Vagina (tissue), 2 donors: ENCODE results near the gene POLR2J3.
"Not testable (repeated sequence)": the region's sequence is repeated elsewhere in the genome, so short reads cannot be mapped to it uniquely, and the experiment has no call there.

Source experiments
- CTCF ChIP-seq, 3 experiments: fragments of 450-650 bp in 2 of 3; fragments of 200-600 bp in 1 of 3; sonication (generic) in 1 of 3; IDR thresholded peaks; one replicate each; pipeline ENCODE4 v1.5.1; 2017 to 2019; ENCODE audit warnings: antibody characterized with exemption in 3 of 3, mild to moderate bottlenecking in 2 of 3, moderate library complexity in 2 of 3
- POLR2A ChIP-seq, 2 donors: fragments of 450-650 bp; IDR thresholded peaks; one replicate each; pipeline ENCODE4 v1.6.1; 2017; ENCODE audit warnings: antibody characterized with exemption in 2 of 2, mild to moderate bottlenecking in 2 of 2, moderate library complexity in 2 of 2
- POLR2AphosphoS5 ChIP-seq, 2 donors: sonication (generic); formaldehyde crosslinking; IDR thresholded peaks; one replicate each; pipeline ENCODE4 v1.9.0; 2017; ENCODE audit warnings: antibody characterized with exemption in 2 of 2, mild to moderate bottlenecking in 2 of 2, low read depth in 1 of 2; ENCODE audit not compliant: insufficient read depth in 1 of 2

GRCh38 chr7:102532127-102532526 is 40.3 kb downstream of the POLR2J3 start:
- not testable (repeated sequence) for TF ChIP-seq CTCF (IDR thresholded peaks at IDR 0.05); POLR2A (IDR thresholded peaks at IDR 0.05); POLR2AphosphoS5 (IDR thresholded peaks at IDR 0.05; ENCODE audit: insufficient read depth in 1 of 2, low read depth in 1 of 2)
